Vagina (tissue), 2 donors: Measurements from ENCODE around the gene TMEM61. TPM values are rescaled to one million over a fixed set of nuclear protein-coding genes. Genes with fewer than 3 reads are reported as not detected.

Experiments
- DNase-seq, 2 donors: peaks; one replicate each; pipeline ENCODE4 v3.0.0-alpha.2; 2017; ENCODE audit errors: extremely low spot score in 2 of 2
- H3K27ac ChIP-seq: fragments of 200-600 bp; sonication (generic); one replicate; pipeline ENCODE4 v1.5.1; 2019
- H3K27me3 ChIP-seq: fragments of 200-600 bp; sonication (generic); one replicate; pipeline ENCODE4 v1.5.1; 2019
- H3K36me3 ChIP-seq, 2 donors: fragments of 200-600 bp; sonication (generic); one replicate each; pipeline ENCODE4 v1.5.1; 2017 to 2019
- H3K4me1 ChIP-seq: fragments of 200-600 bp; sonication (generic); one replicate; pipeline ENCODE4 v1.5.1; 2019
- H3K4me3 ChIP-seq, 2 donors: fragments of 200-600 bp; sonication (generic); 1 replicate in 1 of 2; 2 replicates in 1 of 2; pipeline ENCODE4 v1.5.1; 2016 to 2019
- H3K9me3 ChIP-seq: fragments of 200-600 bp; sonication (generic); one replicate; pipeline ENCODE4 v1.5.1; 2019
- POLR2A ChIP-seq, 2 donors: fragments of 450-650 bp; IDR thresholded peaks; one replicate each; pipeline ENCODE4 v1.6.1; 2017; ENCODE audit warnings: antibody characterized with exemption in 2 of 2, mild to moderate bottlenecking in 2 of 2, moderate library complexity in 2 of 2
- POLR2AphosphoS5 ChIP-seq, 2 donors: sonication (generic); formaldehyde crosslinking; IDR thresholded peaks; one replicate each; pipeline ENCODE4 v1.9.0; 2017; ENCODE audit warnings: antibody characterized with exemption in 2 of 2, mild to moderate bottlenecking in 2 of 2, low read depth in 1 of 2; ENCODE audit not compliant: insufficient read depth in 1 of 2
- intact Hi-C: fragments of 100-400 bp; cut with DNase I; formaldehyde crosslinking; loops from one replicate; pipeline ENCODE4 v1.15.1; 2023
- total RNA-seq: library from RNA; depleted of rRNA; stranded (reverse); fragments of >200 nt; gene quantifications from one replicate; pipeline ENCODE4 v1.2.3, GENCODE V29; 2016
- TF ChIP-seq, protein P1 (sequence below), 3 experiments: fragments of 450-650 bp in 2 of 3; fragments of 200-600 bp in 1 of 3; sonication (generic) in 1 of 3; IDR thresholded peaks; one replicate each; pipeline ENCODE4 v1.5.1; 2017 to 2019; ENCODE audit warnings: antibody characterized with exemption in 3 of 3, mild to moderate bottlenecking in 2 of 3, moderate library complexity in 2 of 3

Gene TMEM61
- total RNA-seq, 1 donor from 2014 or later: 3.4 TPM

DNA sequence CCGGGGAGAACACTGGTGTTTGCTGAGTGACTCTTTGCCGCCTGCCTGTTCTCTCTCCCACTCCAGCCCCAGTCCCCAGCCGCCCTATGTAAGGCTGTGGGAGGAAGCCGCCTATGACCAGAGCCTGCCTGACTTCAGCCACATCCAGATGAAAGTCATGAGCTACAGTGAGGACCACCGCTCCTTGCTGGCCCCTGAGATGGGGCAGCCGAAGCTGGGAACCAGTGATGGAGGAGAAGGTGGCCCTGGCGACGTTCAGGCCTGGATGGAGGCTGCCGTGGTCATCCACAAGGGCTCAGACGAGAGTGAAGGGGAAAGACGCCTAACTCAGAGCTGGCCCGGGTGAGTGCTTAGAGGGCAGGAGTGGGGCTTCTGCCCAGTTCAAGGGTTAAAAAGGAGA, 26.5 kb downstream of the TMEM61 start:
- Histone ChIP-seq H3K27me3 (no peaks in the 10 kb centered on the region), H3K4me3 (no peak overlapping the region), H3K4me1 (no peaks in the 10 kb centered on the region), H3K9me3 (no peaks in the 10 kb centered on the region), H3K36me3 (no peaks in the 10 kb centered on the region), H3K27ac (no peak overlapping the region)
- intact Hi-C loops: no loop called here
- no peak for DNase-seq
- no peak for TF ChIP-seq POLR2A (IDR thresholded peaks at IDR 0.05)
- no peak for TF ChIP-seq POLR2AphosphoS5 (IDR thresholded peaks at IDR 0.05; ENCODE audit: insufficient read depth in 1 of 2, low read depth in 1 of 2)
- TF ChIP-seq, protein P1, sequence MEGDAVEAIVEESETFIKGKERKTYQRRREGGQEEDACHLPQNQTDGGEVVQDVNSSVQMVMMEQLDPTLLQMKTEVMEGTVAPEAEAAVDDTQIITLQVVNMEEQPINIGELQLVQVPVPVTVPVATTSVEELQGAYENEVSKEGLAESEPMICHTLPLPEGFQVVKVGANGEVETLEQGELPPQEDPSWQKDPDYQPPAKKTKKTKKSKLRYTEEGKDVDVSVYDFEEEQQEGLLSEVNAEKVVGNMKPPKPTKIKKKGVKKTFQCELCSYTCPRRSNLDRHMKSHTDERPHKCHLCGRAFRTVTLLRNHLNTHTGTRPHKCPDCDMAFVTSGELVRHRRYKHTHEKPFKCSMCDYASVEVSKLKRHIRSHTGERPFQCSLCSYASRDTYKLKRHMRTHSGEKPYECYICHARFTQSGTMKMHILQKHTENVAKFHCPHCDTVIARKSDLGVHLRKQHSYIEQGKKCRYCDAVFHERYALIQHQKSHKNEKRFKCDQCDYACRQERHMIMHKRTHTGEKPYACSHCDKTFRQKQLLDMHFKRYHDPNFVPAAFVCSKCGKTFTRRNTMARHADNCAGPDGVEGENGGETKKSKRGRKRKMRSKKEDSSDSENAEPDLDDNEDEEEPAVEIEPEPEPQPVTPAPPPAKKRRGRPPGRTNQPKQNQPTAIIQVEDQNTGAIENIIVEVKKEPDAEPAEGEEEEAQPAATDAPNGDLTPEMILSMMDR (IDR thresholded peaks at IDR 0.05): no peak

- intact Hi-C loops: no loop called here
- DNase-seq: no peak
Observed at GRCh38 chr1:55007625-55008024, 27.2 kb downstream of the TMEM61 start.

GRCh38 chr1:55010194-55010886, 29.9 kb downstream of the TMEM61 start:
- Histone ChIP-seq H3K9me3 (no peaks in the 10 kb centered on the region), H3K27ac (no peak overlapping the region), H3K36me3 (no peaks in the 10 kb centered on the region), H3K27me3 (no peaks in the 10 kb centered on the region), H3K4me1 (no peaks in the 10 kb centered on the region), H3K4me3 (no peak overlapping the region)
- intact Hi-C loops: no loop called here
- no peak for DNase-seq
- TF ChIP-seq POLR2A (IDR thresholded peaks at IDR 0.05) (no peak), POLR2AphosphoS5 (IDR thresholded peaks at IDR 0.05; ENCODE audit: insufficient read depth in 1 of 2, low read depth in 1 of 2) (no peak)
- TF ChIP-seq, protein P1 (IDR thresholded peaks at IDR 0.05): no peak

More at GRCh38 chr1:55007625-55008024, 27.2 kb downstream of the TMEM61 start:
- Histone ChIP-seq H3K27ac (no peak overlapping the region), H3K9me3 (no peaks in the 10 kb centered on the region), H3K4me3 (no peak overlapping the region), H3K27me3 (no peaks in the 10 kb centered on the region), H3K4me1 (no peaks in the 10 kb centered on the region), H3K36me3 (no peaks in the 10 kb centered on the region)
- no peak for TF ChIP-seq POLR2A (IDR thresholded peaks at IDR 0.05)
- no peak for TF ChIP-seq POLR2AphosphoS5 (IDR thresholded peaks at IDR 0.05; ENCODE audit: insufficient read depth in 1 of 2, low read depth in 1 of 2)
- TF ChIP-seq, protein P1 (IDR thresholded peaks at IDR 0.05): no peak

DNA sequence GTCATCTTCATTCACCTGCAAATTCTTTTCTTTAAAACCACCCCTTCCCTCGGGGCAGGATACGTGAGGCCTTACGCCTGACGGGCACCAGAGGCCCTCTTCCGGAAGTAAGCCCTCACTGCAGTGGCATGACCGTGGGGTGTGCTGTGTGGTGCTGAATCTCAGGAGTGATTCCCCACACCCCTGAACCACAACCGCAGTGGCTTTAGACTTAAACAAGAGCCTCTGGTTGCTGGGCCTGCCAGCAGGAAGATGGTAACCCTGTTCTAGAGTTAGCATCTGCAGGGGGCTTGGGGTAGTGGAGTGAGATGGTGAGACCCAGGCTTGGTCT, 30.4 kb downstream of the TMEM61 start:
- H3K27ac ChIP-seq: no peak overlapping the region
- TF ChIP-seq POLR2A (IDR thresholded peaks at IDR 0.05) (no peak), POLR2AphosphoS5 (IDR thresholded peaks at IDR 0.05; ENCODE audit: insufficient read depth in 1 of 2, low read depth in 1 of 2) (no peak)
- TF ChIP-seq, protein P1 (IDR thresholded peaks at IDR 0.05): no peak
- DNase-seq: no peak
- intact Hi-C loops: no loop called here
- no peak overlapping the region for H3K4me3 ChIP-seq
- H3K36me3 ChIP-seq: no peaks in the 10 kb centered on the region
- H3K9me3 ChIP-seq: no peaks in the 10 kb centered on the region
- H3K27me3 ChIP-seq: no peaks in the 10 kb centered on the region
- H3K4me1 ChIP-seq: no peaks in the 10 kb centered on the region

DNA sequence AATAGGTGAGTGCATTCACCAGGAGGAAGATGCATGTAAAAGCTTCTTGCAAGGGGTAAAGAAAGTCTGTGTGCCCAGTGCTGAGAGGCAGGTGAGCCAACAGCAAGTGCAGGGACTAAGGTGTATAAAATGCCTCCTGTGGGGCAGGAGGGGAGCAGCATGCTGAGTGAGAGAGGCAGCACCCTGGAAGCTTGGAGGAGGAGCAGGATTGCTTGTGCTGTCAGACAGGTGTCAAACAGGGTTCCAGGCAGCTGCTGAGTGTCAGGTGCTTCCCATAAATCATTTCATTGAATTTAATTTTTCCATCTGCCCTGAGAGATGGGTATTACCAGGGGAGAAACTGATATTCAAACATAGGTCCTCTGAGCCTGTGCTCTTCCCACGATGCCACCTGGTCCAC, 32.2 kb downstream of the TMEM61 start:
- intact Hi-C loops: no loop called here
- Histone ChIP-seq H3K36me3 (no peaks in the 10 kb centered on the region), H3K27ac (no peak overlapping the region), H3K9me3 (no peaks in the 10 kb centered on the region), H3K4me1 (no peaks in the 10 kb centered on the region), H3K27me3 (no peaks in the 10 kb centered on the region), H3K4me3 (no peak overlapping the region)
- no peak for TF ChIP-seq POLR2AphosphoS5 (IDR thresholded peaks at IDR 0.05; ENCODE audit: insufficient read depth in 1 of 2, low read depth in 1 of 2)
- no peak for TF ChIP-seq POLR2A (IDR thresholded peaks at IDR 0.05)
- TF ChIP-seq, protein P1 (IDR thresholded peaks at IDR 0.05): no peak
- no peak for DNase-seq
